Muscle of leg (tissue), 11 donors: ENCODE results near the gene PHF10. TPM values are rescaled to one million over a fixed set of nuclear protein-coding genes. Genes with fewer than 3 reads are reported as not detected.

Experiments used
- DNase-seq: peaks from one replicate; pipeline ENCODE4 v3.0.0; 2013
- H3K27ac ChIP-seq: one replicate; pipeline ENCODE4 v1.5.1; 2013; ENCODE audit warnings: mild to moderate bottlenecking, low read length, control low read depth
- H3K27me3 ChIP-seq: one replicate; pipeline ENCODE4 v1.6.1; 2013; ENCODE audit warnings: low read length; ENCODE audit not compliant: control insufficient read depth, insufficient read depth
- H3K36me3 ChIP-seq: one replicate; pipeline ENCODE4 v1.6.1; 2013; ENCODE audit warnings: low read length; ENCODE audit not compliant: control insufficient read depth, insufficient read depth
- H3K4me1 ChIP-seq: one replicate; pipeline ENCODE4 v1.6.1; 2013; ENCODE audit warnings: low read length; ENCODE audit not compliant: control insufficient read depth, insufficient read depth
- H3K4me3 ChIP-seq: one replicate; pipeline ENCODE4 v1.5.1; 2013; ENCODE audit warnings: low read length, control low read depth
- H3K9me3 ChIP-seq: replicated peaks from 2 replicates; pipeline ENCODE4 v1.6.1; 2013; ENCODE audit warnings: low read depth, low read length; ENCODE audit not compliant: control insufficient read depth
- WGBS: methylation state at CpG from one replicate; pipeline ENCODE4 v1.1.5; 2013; ENCODE audit warnings: missing lambda C conversion rate; ENCODE audit not compliant: insufficient coverage; 5-methylcytosine and 5-hydroxymethylcytosine counted together
- polyA plus RNA-seq, 8 donors: library from polyadenylated mRNA; unstranded; fragments of 120-200 nt; gene quantifications; one replicate each; pipeline versions ENCODE4 v1.2.1 to v1.2.3, GENCODE V29; 2013; ENCODE audit warnings: inconsistent platforms in 1 of 8, low replicate concordance in 1 of 8; ENCODE audit not compliant: insufficient read length in 8 of 8, insufficient read depth in 1 of 8
- total RNA-seq: library from RNA; stranded (reverse); fragments of 120-200 nt; gene quantifications from one replicate; pipeline ENCODE4 v1.2.4, GENCODE V29; 2013

The PHF10 gene
- total and polyA plus RNA-seq, 9 donors, result 32.5 to 82.4 (median 73.0) TPM

DNA sequence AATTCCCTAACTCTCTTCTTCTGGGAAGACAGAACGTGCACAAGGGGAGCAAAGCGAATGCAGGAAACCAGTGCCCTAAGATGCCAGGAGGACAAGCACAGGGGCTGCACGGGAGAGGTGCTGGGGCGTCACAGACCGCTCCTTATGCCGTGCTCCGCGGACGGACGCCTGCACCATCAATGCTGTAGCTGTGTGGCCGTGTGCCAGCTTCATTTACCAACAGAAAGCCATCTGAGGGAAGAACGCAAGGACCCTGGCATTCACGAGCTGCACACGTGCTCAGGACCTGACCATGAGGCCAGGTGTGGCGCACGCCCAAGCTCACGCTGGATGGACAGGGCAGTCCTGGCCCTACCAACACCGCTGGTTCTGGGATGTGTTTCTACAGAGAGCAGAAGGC lies 57.9 kb downstream of the PHF10 start:
- H3K4me1 ChIP-seq, result no peaks in the 10 kb centered on the region
- no peak for DNase-seq
- no peaks in the 10 kb centered on the region for H3K27me3 ChIP-seq
- H3K4me3 ChIP-seq, result no peak overlapping the region
- no peaks in the 10 kb centered on the region for H3K9me3 ChIP-seq
- H3K36me3 ChIP-seq, result peaks cover 56% of the 10 kb centered on the region
- no peak overlapping the region for H3K27ac ChIP-seq
- 97% methylated on average over 18 of the region's 18 CpGs for WGBS

DNA sequence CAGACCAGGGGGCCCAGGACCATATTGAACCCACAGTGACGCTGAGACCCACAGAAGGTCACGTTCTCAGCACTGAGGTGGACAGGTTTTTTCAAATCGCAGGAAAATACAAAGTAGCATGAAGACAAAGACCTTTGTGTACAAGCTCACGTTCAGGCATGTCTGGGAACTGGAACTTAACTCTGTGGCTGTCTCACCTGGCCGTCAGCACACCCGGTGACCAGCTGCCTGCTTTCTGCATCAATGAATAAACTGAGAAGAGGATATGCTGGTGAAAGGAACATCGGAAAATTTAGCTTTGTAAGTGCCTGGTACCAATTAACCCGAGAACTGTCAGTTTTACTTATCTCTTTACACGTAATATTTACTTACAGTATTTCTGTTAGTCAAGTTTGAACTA lies 59.0 kb downstream of the PHF10 start:
- Histone ChIP-seq H3K27ac (no peak overlapping the region), H3K4me3 (no peak overlapping the region), H3K27me3 (no peaks in the 10 kb centered on the region), H3K4me1 (no peaks in the 10 kb centered on the region), H3K36me3 (peaks cover 58% of the 10 kb centered on the region), H3K9me3 (no peaks in the 10 kb centered on the region)
- no peak for DNase-seq
- WGBS, result 84% methylated on average over 4 of the region's 9 CpGs

DNA sequence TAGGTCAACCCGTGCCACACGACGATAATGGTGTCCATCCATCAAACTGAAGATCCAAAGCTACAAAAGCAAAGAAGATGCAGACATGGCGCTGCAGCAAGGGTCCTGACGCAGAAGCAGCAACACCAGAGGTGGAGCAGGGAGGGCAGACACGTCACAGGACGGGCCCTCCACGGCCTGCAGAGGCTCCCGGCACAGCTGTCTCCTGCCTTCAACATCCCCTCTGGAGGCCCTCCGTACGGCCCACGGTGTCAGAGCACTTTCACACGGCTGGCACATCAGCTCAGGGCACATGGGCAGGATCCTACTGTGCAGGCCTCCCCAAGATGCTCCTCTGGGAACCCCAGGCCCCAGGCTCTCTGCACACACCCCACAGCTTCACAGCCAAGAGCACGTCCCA lies 60.1 kb downstream of the PHF10 start:
- Histone ChIP-seq H3K27me3 (no peaks in the 10 kb centered on the region), H3K27ac (no peak overlapping the region), H3K9me3 (no peaks in the 10 kb centered on the region), H3K4me1 (no peaks in the 10 kb centered on the region), H3K36me3 (peaks cover 61% of the 10 kb centered on the region), H3K4me3 (no peak overlapping the region)
- WGBS, result 87% methylated on average over 13 of the region's 14 CpGs
- DNase-seq, result no peak

DNA sequence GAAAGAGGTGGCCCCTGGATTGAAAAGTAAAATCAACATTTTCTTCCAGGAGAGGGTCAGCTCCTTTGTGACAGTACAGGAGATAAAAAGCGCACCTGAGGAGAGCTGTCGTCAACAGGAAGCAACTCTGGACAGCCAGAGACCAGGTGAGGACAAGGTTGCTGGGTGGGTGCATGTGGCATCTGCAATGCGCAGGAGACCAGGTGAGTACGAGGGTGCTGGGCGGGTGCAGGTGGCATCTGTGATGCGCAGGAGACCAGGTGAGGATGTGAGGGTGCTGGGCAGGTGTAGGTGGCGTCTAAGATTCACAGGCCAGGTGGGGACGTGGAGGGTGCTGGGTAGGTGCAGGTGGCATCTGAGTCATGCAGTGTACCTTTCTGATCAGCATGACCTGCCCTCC lies 60.8 kb downstream of the PHF10 start:
- no peak overlapping the region for H3K4me3 ChIP-seq
- no peak for DNase-seq
- no peaks in the 10 kb centered on the region for H3K4me1 ChIP-seq
- 95% methylated on average over 8 of the region's 8 CpGs for WGBS
- peaks cover 64% of the 10 kb centered on the region for H3K36me3 ChIP-seq
- H3K9me3 ChIP-seq, result no peaks in the 10 kb centered on the region
- H3K27me3 ChIP-seq, result no peaks in the 10 kb centered on the region
- H3K27ac ChIP-seq, result no peak overlapping the region

DNA sequence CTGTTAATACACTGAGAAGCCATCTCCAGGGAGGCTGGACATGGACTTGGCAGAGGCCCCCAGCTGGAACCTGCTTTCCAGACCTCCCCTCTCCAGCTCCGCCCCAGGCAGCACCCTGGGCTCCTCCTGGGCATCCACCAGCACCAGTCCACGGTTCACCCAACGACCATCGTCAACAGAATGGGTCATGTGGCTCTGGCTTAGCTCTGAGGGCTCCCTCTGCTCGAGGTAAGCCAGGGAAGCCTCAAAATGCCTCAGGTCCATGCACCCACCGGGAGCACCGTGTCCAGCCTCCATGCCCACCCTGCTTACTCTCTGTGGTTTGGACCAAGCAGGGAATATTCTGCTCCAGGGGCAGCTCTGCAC lies 62.9 kb downstream of the PHF10 start:
- Histone ChIP-seq H3K9me3 (no peaks in the 10 kb centered on the region), H3K27ac (no peak overlapping the region), H3K4me3 (no peak overlapping the region), H3K4me1 (no peaks in the 10 kb centered on the region), H3K36me3 (peaks cover 64% of the 10 kb centered on the region), H3K27me3 (no peaks in the 10 kb centered on the region)
- DNase-seq, result no peak
- 93% methylated on average over 6 of the region's 7 CpGs for WGBS

DNA sequence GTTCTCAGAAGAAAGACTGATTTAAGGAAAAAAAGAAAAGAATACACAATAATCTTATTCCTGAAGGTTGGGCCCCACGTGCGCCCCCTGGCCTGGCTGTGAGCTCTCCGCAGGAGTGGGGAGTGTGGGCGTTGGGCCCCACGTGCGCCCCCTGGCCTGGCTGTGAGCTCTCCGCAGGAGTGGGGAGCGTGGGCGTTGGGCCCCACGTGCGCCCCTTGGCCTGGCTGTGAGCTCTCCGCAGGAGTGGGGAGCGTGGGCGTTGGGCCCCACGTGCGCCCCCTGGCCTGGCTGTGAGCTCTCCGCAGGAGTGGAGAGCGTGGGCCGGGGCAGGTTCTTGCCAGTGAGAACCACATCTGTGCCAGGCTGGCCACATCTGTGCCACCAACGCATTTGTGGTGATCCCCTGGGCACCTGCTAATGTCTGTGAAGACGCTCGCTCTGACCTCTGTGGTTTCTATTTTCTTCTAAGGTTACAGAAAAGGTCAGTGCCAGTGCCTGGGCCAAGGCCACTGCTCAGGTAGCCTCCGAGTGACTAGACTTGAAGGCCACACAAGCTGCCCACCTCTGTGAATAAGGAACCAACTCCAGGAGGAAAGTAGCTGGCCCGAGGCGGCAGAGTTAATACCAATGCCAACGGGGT lies 63.4 kb downstream of the PHF10 start:
- H3K27me3 ChIP-seq, result no peaks in the 10 kb centered on the region
- no peaks in the 10 kb centered on the region for H3K4me1 ChIP-seq
- no peak for DNase-seq
- 91% methylated on average over 14 of the region's 26 CpGs for WGBS
- no peak overlapping the region for H3K4me3 ChIP-seq
- no peaks in the 10 kb centered on the region for H3K9me3 ChIP-seq
- H3K27ac ChIP-seq, result no peak overlapping the region
- H3K36me3 ChIP-seq, result peaks cover 68% of the 10 kb centered on the region

DNA sequence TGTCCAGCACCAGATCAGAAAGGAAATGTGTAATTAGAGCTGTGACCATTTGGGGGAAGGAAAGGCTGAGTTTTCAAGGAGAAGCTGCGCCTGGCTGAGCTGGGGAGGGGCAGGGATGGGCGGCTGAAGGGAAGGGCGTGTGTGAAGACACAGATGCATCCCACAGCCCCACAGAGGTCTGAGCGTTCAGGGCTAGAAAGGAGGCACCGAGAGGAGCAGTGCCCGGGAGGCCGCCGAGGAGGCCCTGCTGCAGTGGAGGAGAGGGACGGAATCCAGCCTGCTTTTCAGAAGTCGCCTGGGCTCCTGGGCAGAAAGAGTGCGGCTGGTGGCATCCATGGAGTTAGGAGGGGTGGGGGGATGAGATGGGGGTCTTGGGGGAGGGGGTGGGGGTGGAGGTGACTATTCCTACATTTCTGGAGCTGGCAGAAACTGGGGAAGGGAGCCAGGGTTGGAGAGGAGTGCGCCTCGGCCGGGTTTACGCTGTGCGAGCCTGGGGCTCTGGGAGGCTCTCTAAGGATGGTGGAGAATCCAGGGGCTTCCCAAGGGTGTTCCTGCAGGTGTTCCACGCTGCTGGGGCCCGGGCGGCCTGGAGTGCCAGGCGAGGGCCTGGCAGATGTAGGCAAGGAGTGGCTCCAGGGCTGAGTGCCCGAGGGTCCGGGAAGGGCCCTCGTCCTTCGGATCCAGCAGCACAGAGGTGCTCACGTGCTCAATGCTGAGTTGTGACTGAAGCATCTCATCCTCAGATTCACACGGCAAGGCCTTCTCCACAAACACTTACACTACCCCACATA lies 64.3 kb downstream of the PHF10 start:
- 91% methylated on average over 17 of the region's 26 CpGs for WGBS
- Histone ChIP-seq H3K4me3 (no peak overlapping the region), H3K9me3 (no peaks in the 10 kb centered on the region), H3K27ac (no peak overlapping the region), H3K4me1 (peaks cover 5% of the 10 kb centered on the region), H3K27me3 (no peaks in the 10 kb centered on the region), H3K36me3 (peaks cover 62% of the 10 kb centered on the region)
- no peak for DNase-seq

DNA sequence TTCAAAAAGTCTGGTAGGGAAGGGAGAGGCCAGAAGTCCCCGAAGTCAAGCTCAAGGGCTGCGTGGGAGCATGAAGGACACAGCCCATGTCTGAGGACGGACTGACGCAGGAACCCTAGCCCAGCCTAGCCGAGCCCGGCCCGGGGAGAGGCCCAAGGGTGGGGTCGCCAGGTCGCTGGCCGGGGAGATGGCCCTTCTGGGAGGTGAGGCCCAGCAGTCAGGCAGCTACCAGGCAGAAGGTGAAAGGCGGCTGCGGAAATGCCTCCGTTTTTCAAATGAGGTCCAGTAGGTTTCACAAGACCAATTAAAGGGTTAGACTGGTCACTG lies 67.1 kb downstream of the PHF10 start:
- no peak for DNase-seq
- H3K4me3 ChIP-seq, result no peak overlapping the region
- 91% methylated on average over 13 of the region's 13 CpGs for WGBS
- H3K9me3 ChIP-seq, result no peaks in the 10 kb centered on the region
- no peaks in the 10 kb centered on the region for H3K27me3 ChIP-seq
- no peak overlapping the region for H3K27ac ChIP-seq
- peaks cover 49% of the 10 kb centered on the region for H3K36me3 ChIP-seq
- peaks cover 5% of the 10 kb centered on the region for H3K4me1 ChIP-seq

DNA sequence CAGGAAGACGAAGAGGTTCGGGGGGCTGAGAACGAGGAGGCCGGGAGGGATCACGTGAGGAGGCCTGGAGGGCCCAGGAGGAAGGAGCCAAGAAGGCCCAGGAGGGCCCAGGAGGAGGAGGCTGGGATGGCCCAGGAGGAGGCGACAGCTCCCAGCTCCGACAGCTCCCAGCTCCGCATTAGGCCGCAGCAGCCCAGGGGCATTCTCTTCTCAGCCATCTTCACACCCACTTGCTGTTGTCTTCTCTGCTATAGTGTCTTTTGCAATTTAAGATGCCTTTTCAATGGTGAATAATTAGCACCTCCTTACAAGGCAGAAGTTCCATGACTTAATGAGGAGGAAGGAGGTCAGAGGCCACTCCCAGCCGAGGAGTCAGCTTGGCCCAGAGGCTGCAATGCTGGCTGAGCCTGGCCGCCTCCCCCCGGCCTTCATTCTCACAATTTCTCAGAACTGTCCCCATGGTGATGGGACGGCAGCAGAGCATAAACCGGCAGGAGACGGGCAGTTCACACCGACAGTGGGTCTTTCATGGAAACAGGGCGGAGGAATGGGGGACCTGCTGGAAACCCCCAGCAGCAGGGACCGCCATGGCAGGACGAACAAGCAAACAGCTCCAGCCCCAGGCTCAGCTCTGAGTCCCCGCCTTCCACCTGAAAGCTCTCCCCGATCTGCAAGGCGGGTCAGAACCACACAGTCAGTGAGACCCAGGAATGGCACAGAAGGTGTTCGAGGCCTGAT lies 67.6 kb downstream of the PHF10 start:
- peaks cover 47% of the 10 kb centered on the region for H3K36me3 ChIP-seq
- H3K27me3 ChIP-seq, result no peaks in the 10 kb centered on the region
- H3K4me3 ChIP-seq, result no peak overlapping the region
- H3K4me1 ChIP-seq, result peaks cover 5% of the 10 kb centered on the region
- 92% methylated on average over 16 of the region's 23 CpGs for WGBS
- H3K27ac ChIP-seq, result no peak overlapping the region
- no peak for DNase-seq
- no peaks in the 10 kb centered on the region for H3K9me3 ChIP-seq

DNA sequence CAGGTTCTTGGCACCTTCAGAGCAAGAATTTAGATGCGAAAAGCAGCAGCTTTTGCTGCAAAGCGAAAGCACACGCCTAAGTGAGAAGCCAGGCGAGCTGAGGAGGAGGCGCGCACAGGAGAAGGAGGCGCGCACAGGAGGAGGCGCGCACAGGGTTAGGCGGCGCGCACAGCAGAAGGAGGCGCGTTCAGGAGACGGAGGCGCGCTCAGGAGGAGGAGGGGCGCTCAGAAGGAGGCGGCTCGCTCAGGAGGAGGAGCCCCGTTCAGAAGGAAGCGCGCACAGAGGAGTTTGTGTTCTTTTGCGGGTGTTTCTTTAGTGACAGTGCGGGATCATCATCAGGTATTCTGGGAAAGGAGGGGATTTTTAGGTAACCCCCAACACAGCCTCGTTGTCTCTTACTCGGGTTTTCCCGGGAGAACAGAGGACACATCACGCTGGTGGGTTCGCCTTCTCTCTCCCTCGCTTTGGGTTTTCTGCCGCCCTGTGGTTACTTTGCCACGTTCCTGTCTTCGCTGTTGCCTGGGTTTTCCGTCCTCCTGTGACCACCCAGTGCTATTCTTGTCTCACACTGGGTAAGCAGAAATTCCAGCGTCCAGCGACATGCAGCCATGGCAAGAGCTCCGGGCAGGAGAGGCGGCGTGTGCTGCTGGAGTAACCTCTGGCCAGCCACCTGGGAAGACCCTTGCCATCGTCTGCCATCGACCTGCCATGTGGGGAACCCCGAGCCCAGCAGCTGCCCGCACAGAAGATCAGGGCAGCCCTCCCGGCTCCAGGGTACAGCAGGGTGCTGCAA lies 69.5 kb downstream of the PHF10 start:
- Histone ChIP-seq H3K4me1 (peaks cover 5% of the 10 kb centered on the region), H3K27me3 (no peaks in the 10 kb centered on the region), H3K9me3 (no peaks in the 10 kb centered on the region), H3K36me3 (peaks cover 33% of the 10 kb centered on the region), H3K4me3 (peak overlapping the region; percentile 60), H3K27ac (peak overlapping the region; percentile 87)
- peak; percentile 91 for DNase-seq
- 54% methylated on average over 46 of the region's 46 CpGs for WGBS
